Measurements from ENCODE around the gene REPIN1.

DNA sequence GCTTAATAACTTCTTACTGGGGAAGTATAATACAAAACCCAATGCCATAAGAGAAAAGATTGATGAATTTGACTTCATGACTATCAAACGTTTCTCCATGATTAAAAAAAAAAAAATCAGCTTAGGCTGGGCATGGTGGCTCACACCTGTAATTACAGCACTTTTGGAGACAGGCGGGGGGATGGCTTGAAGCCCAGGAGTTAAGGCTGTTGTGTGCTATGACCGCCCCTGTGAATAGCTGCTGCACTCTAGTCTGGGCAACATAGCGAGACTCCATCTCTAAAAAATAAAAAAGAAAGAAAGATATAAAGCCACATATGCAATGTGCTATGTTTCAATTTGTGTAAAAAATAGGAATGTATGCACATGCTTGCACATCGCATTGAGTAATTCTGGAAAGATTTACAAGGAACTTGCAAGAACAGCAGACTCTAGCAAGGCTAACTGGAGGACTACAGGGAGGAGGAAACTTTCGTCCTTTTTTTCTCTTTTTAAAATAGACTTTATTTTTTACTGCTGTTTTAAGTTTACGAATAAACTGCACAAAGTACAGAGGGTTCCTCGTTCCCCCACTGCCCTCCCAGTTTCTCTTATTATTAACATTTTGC, 16.9 kb upstream of the REPIN1 start:
- TF ChIP-seq CTCF (IDR thresholded peaks at IDR 0.05) (no peak), ZFX (IDR thresholded peaks at IDR 0.05; ENCODE audit: borderline replicate concordance) (no peak)

Data from 22Rv1 (cell line).